BLaER1 (cell line): ENCODE measurements around the gene LRP6.

Experiments
- H3K27ac ChIP-seq: shearing (Covaris generic); formaldehyde crosslinking; 2 replicates; pipeline ENCODE4 v1.8.1; 2022
- H3K27me3 ChIP-seq: shearing (Covaris generic); formaldehyde crosslinking; 2 replicates; pipeline ENCODE4 v1.8.1; 2022
- H3K36me3 ChIP-seq: shearing (Covaris generic); formaldehyde crosslinking; 2 replicates; pipeline ENCODE4 v1.8.1; 2022
- H3K4me1 ChIP-seq: shearing (Covaris generic); formaldehyde crosslinking; 2 replicates; pipeline ENCODE4 v1.8.1; 2022
- H3K4me2 ChIP-seq: shearing (Covaris generic); formaldehyde crosslinking; 2 replicates; pipeline ENCODE4 v1.8.1; 2022
- H3K4me3 ChIP-seq: shearing (Covaris generic); formaldehyde crosslinking; 2 replicates; pipeline ENCODE4 v1.8.1; 2022
- H3K9ac ChIP-seq: shearing (Covaris generic); formaldehyde crosslinking; 2 replicates; pipeline ENCODE4 v1.8.1; 2022
- H3K9me3 ChIP-seq: shearing (Covaris generic); formaldehyde crosslinking; 2 replicates; pipeline ENCODE4 v1.8.1; 2022
- H4K20me1 ChIP-seq: shearing (Covaris generic); formaldehyde crosslinking; 2 replicates; pipeline ENCODE4 v1.8.1; 2022
- Cebpa-rat ChIP-seq: shearing (Covaris generic); IDR thresholded peaks from 2 replicates; pipeline ENCODE4 v1.8.1; 2022

LRP6 gene

DNA sequence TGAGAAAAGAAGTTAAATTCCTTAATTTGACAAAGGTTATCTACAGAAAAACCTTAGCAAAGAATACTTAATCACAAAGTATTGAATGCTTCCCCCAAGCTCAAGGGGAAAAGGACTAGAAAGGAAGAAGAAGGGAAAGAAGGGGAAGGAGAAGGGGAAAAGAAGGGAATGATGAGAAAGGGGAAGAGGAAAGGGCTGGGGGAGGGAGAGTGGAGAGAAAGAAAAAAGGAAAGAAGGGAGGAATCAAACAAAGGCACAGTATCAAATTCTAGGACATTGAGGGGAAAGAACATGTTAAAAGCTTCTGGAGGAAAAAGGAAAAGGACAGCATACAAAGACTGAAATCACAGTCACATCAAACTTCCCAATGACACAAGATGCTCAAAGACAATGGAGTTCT is 125.8 kb downstream of the LRP6 start:
- H4K20me1 ChIP-seq: no peaks in the 10 kb centered on the region
- H3K36me3 ChIP-seq: peaks cover 32% of the 10 kb centered on the region
- no peak for TF ChIP-seq Cebpa-rat

DNA sequence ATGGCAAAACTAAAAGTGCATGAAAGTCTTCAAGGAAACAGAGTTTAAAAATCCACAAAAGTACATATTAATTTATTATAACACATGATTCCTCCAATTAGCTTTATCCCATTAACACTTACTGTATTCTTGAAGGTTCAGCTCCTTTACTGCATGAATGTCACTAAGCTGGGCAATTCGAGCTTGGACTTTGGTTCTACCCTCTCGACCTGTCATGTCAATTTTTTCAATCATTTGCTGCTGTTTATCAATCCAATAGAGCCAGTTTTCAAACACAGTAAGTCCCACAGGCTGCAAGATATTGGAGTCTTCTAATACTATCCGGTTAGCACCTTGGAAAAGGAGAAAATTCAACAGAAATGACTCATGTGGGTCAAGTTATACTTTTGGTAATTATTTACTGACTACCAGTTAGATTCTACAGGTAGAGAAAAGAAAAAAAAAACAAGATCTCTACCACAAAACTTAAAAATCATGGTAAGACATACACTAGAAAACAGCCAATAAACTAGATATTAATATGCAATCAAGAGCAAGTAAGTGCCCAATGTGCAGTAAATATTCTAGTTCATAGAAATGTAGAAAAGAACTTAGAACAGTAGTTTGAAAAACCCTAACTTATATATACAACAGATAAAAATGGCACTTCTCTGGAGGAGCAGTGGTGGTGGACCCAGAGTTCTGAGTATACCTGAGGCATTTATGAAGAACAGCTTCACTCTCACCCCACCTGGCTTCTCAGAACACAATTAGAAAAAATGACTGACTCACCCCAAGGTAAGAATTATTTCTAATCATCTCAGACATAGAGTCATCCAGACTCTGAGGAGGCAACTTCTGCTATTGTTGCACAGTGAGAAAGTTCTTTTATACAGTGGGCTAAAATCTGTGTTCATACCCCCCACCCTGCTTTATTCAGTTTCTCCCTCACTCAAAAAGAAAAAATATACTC is 128.4 kb downstream of the LRP6 start:
- Histone ChIP-seq H3K36me3 (peaks cover 40% of the 10 kb centered on the region), H3K4me3 (no peak overlapping the region), H3K27me3 (no peaks in the 10 kb centered on the region), H3K9me3 (no peaks in the 10 kb centered on the region), H4K20me1 (no peaks in the 10 kb centered on the region), H3K27ac (no peak overlapping the region), H3K9ac (no peak overlapping the region), H3K4me1 (no peaks in the 10 kb centered on the region), H3K4me2 (no peak overlapping the region)
- no peak for TF ChIP-seq Cebpa-rat

More for the DNA sequence above, 125.8 kb downstream of the LRP6 start:
- H3K9ac ChIP-seq: no peak overlapping the region
- no peaks in the 10 kb centered on the region for H3K27me3 ChIP-seq
- no peak overlapping the region for H3K4me3 ChIP-seq
- H3K4me1 ChIP-seq: no peaks in the 10 kb centered on the region
- no peak overlapping the region for H3K27ac ChIP-seq
- no peaks in the 10 kb centered on the region for H3K9me3 ChIP-seq
- no peak overlapping the region for H3K4me2 ChIP-seq

DNA sequence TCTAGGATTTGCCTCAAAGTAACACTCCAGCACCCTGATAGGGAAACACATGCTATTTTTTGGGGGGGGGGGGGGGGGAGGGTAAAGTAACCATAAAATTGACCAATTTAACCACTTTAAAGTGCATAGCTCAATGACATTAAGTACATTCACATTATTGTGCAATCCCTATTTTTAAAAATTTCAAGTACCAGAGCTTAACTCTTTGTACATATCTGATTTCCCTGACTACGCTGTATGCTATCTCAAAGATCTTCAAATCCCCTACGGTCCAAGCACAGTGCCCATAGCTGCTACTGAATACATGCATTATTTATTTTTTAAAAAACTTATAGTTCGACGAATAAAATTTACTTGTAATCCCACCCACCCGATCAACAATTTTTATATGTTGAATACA is 133.1 kb downstream of the LRP6 start:
- Histone ChIP-seq H3K36me3 (peaks cover 66% of the 10 kb centered on the region), H3K27ac (no peak overlapping the region), H3K9ac (no peak overlapping the region), H3K27me3 (no peaks in the 10 kb centered on the region), H4K20me1 (no peaks in the 10 kb centered on the region), H3K4me1 (no peaks in the 10 kb centered on the region), H3K9me3 (no peaks in the 10 kb centered on the region), H3K4me2 (no peak overlapping the region), H3K4me3 (no peak overlapping the region)
- TF ChIP-seq Cebpa-rat: no peak; the same call in 1 of the 2 replicates

DNA sequence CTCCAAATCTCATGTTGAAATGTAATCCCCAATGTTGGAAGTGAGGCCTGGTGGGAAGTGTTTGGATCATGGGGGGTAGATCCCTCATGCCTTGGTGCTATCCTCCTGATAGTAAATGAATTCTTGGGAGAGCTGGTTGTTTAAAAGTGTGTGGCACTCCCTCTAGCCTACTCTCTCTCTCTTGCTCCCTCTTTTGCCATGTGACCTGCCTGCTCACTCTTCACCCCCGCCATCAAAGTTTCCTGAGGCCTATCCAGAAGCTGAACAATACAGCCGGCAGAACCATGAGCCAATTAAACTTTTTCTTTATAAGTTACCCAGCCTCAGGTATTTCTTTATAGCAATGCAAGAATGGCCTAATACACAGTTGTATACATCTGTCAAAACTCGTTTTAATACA is 133.6 kb downstream of the LRP6 start:
- Histone ChIP-seq H3K4me1 (no peaks in the 10 kb centered on the region), H3K4me2 (no peak overlapping the region), H3K9me3 (no peaks in the 10 kb centered on the region), H3K9ac (no peak overlapping the region), H3K27ac (no peak overlapping the region), H4K20me1 (no peaks in the 10 kb centered on the region), H3K27me3 (no peaks in the 10 kb centered on the region), H3K36me3 (peaks cover 66% of the 10 kb centered on the region), H3K4me3 (no peak overlapping the region)
- TF ChIP-seq Cebpa-rat: no peak

DNA sequence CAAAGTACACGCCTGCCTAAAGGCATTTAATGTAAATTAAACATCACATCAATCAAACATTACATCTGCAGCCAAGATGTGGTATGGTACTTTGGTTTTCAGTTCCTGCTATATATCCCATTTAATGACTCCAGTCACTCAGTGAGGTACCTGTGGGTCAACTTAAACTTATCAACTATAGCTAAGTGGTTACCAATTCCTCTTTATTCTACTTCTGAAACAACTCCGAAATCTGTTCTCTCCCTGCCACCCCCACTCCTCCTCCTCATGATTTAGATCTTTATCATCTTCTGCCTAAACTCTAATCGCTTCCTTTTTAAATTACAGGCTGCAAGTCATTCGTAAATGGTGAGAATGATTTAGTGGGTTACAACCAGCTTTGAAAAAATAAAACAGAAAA is 138.2 kb downstream of the LRP6 start:
- H3K36me3 ChIP-seq: peaks cover 84% of the 10 kb centered on the region
- no peak overlapping the region for H3K4me3 ChIP-seq
- H3K27me3 ChIP-seq: no peaks in the 10 kb centered on the region
- H3K9ac ChIP-seq: no peak overlapping the region
- H3K9me3 ChIP-seq: no peaks in the 10 kb centered on the region
- no peaks in the 10 kb centered on the region for H4K20me1 ChIP-seq
- no peak overlapping the region for H3K4me2 ChIP-seq
- no peak overlapping the region for H3K27ac ChIP-seq
- no peak for TF ChIP-seq Cebpa-rat
- no peaks in the 10 kb centered on the region for H3K4me1 ChIP-seq

DNA sequence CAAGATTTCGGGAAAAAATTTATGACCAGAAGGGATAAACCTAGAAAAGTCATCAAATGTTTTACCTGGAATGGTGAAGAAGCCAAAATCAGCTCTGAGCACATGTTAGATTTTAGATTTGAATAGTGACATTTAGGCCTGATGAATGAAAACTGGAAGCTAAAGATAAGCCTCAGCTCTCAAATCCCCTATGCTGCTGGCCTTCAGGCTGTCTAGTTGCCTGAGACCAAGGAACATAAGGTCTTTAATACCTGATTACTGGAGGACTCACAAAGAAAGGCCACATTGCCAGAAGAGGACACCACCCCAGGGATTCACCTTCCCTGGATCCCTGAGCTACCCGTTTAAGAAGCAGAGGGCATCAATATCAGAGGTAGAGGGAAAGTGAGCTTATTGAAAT is 139.5 kb downstream of the LRP6 start:
- no peak for TF ChIP-seq Cebpa-rat
- H3K36me3 ChIP-seq: peaks cover 93% of the 10 kb centered on the region
- H3K4me3 ChIP-seq: no peak overlapping the region

DNA sequence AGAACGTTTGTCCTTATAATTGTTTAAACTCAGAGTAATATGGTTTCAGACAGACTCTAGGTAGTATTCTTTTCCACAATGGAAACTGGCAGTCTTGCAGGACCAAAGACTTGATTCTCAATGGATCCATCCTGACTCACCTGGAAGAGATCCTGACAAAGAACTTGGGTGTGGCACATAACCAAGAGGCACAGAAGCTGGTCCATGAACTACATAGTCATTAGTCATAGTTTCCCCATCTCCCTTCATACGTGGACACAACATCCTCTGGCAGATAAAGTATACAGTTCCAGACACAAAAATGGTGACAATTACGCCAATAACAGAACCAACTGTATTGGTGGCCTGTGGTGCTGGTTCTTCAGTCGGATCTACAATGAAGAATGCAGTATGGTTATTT is 140.3 kb downstream of the LRP6 start:
- H3K4me3 ChIP-seq: no peak overlapping the region

More for the DNA sequence above, 139.5 kb downstream of the LRP6 start:
- H3K27ac ChIP-seq: no peak overlapping the region
- H4K20me1 ChIP-seq: no peaks in the 10 kb centered on the region
- H3K4me1 ChIP-seq: no peaks in the 10 kb centered on the region
- H3K4me2 ChIP-seq: no peak overlapping the region
- H3K9me3 ChIP-seq: no peaks in the 10 kb centered on the region
- no peaks in the 10 kb centered on the region for H3K27me3 ChIP-seq
- no peak overlapping the region for H3K9ac ChIP-seq

DNA sequence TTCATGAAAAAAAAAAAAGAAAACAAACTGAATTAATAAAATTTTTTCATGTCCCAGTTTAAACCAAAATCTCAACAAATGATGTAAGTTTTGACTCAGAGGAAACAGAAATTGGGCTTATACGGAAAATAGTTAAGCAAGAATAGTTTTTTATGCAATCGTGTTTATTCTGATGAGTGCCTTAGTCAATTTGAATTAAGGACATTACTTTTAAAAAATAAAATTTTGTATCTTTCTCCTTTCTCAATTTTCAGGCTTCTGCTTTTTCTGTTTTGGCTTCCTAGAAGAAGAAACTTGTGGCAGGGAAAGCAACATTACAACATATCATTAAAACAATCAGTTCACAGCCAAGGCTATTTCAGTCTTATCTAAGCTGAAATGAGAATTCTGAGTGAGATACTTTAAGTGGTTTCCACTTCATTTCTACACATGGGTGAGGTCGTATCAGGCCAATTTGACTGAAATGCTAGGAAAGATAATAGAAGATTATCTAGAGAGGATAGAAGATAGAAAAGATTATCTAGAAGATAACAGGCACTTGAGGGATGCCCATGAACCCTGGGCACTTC is 143.7 kb downstream of the LRP6 start:
- Histone ChIP-seq H3K27ac (no peak overlapping the region), H3K4me1 (no peaks in the 10 kb centered on the region), H3K4me2 (no peak overlapping the region), H3K27me3 (no peaks in the 10 kb centered on the region), H3K4me3 (no peak overlapping the region), H3K36me3 (peaks cover 85% of the 10 kb centered on the region), H3K9me3 (no peaks in the 10 kb centered on the region), H4K20me1 (no peaks in the 10 kb centered on the region), H3K9ac (no peak overlapping the region)
- no peak for TF ChIP-seq Cebpa-rat

More for the DNA sequence above, 140.3 kb downstream of the LRP6 start:
- Histone ChIP-seq H3K4me1 (no peaks in the 10 kb centered on the region), H3K4me2 (no peak overlapping the region), H4K20me1 (no peaks in the 10 kb centered on the region), H3K27me3 (no peaks in the 10 kb centered on the region), H3K9ac (no peak overlapping the region), H3K9me3 (no peaks in the 10 kb centered on the region), H3K27ac (no peak overlapping the region), H3K36me3 (peaks cover 93% of the 10 kb centered on the region)
- TF ChIP-seq Cebpa-rat: no peak

DNA sequence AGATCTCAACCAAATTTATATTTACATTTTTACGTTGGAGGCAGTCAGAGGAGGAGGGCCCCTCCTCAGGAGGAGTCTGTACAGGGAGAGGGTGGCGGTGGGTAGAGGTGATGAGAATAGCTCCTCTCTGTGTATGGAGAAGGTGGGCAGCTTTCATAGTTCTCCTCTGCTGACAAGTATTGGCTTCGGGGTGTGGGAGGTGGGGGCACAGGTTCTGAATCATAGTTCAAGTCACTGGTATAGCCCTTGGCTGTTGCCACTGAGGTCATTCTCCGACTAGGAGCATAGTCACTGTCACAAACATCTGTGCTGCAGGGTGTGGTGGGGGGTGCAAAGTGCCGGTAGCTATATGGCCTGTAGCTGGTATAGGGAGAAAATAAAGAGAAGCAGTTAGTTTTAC is 145.8 kb downstream of the LRP6 start:
- TF ChIP-seq Cebpa-rat: no peak

DNA sequence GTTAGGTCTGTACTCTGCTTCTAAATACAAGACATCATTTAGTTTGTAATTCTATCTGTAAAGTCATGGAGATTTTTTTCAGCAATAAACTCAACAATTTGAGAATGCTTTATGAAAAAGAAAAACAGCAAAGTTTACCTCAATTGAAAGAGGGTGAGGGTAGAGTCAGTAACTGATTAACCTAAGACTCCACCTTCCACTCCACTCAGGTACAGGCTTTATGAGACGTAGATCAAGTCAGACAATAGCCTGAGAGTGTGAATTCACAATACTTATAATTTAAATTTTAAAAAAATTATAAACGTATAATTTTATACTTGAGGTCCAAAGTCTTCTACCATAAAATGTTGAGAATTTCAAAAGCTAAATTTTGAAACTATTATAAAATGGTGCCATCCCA is 150.2 kb downstream of the LRP6 start:
- Histone ChIP-seq H3K27ac (no peak overlapping the region), H3K4me3 (no peak overlapping the region), H3K4me2 (no peak overlapping the region), H4K20me1 (no peaks in the 10 kb centered on the region), H3K9ac (no peak overlapping the region), H3K27me3 (no peaks in the 10 kb centered on the region), H3K36me3 (peaks cover 61% of the 10 kb centered on the region), H3K4me1 (no peaks in the 10 kb centered on the region), H3K9me3 (no peaks in the 10 kb centered on the region)
- no peak for TF ChIP-seq Cebpa-rat

More for the DNA sequence above, 145.8 kb downstream of the LRP6 start:
- H3K4me3 ChIP-seq: no peak overlapping the region
- H3K4me2 ChIP-seq: no peak overlapping the region
- H3K27ac ChIP-seq: no peak overlapping the region
- H3K36me3 ChIP-seq: peaks cover 68% of the 10 kb centered on the region
- no peaks in the 10 kb centered on the region for H3K4me1 ChIP-seq
- H4K20me1 ChIP-seq: no peaks in the 10 kb centered on the region
- H3K9ac ChIP-seq: no peak overlapping the region
- H3K27me3 ChIP-seq: no peaks in the 10 kb centered on the region
- H3K9me3 ChIP-seq: no peaks in the 10 kb centered on the region
